ENCODE measurements around the gene ENO2.
A peak's percentile ranks its signal among the peaks of the same experiment; 100 is the strongest.
"Not testable (repeated sequence)": the region's sequence is repeated elsewhere in the genome, so short reads cannot be mapped to it uniquely, and the experiment has no call there.

ENO2 gene

GRCh38 chr12:6914246-6914946 is at the start of gene ENO2:
Gene ENO2 (plus strand): TSS chr12:6914580. CDS start chr12:6915833, 1,253 bp downstream.
- DNase-seq: peak; percentile 68

DNA sequence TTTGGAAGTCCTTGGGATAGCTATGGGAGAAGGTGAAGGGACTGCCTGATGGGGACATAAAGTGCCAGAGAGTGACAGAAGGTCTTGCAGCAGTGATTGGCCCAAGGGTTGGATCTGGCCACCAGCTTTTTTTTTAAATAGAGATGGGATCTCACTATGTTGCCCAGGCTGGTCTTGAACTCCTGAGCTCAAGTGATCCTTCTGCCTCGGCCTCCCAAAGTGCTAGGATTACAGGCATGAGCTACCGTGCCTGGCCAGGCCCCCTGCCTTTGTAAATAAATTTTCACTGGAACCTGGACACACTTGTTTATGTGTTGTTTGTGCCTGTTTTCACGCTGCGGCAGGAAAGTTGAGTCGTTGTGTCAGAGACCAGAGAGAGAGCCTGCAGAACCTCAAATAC is 49.1 kb upstream of the ENO2 start:
- not testable (repeated sequence) for DNase-seq

DNA sequence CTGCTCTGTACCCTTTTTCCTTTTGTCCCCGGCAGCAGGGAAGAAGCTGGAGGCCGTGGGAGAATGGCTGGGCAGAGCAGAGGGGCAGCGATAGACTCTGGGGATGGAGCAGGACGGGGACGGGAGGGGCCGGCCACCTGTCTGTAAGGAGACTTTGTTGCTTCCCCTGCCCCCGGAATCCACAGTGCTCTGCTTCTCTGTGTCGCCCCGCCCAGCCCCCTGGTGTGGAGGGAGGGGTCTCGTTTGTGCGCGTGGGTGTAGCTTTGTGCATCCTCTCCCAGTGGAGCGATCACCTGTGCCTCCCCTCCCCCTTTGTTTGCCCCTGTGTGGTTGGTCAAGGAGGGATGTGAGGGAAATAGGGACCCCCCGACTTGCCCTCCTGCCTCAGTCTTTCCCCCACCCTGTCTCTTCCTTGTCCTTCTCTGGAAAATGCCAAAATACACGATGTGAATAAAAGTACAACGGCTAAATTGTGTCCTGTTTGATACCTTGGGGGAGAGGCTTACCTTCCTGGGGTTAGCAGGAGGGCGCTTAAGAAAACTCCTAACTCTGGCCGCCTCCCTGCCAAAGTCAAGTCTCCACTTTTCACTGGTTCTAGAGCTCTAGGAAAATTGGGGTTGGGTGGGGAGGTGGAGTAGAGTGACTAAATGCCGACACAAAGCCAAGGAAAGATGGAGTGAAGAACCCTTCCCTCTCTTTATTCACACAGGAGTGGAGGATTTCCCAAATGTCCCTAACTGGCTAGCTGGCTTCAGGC is 48.0 kb upstream of the ENO2 start:
- DNase-seq: no peak

DNA sequence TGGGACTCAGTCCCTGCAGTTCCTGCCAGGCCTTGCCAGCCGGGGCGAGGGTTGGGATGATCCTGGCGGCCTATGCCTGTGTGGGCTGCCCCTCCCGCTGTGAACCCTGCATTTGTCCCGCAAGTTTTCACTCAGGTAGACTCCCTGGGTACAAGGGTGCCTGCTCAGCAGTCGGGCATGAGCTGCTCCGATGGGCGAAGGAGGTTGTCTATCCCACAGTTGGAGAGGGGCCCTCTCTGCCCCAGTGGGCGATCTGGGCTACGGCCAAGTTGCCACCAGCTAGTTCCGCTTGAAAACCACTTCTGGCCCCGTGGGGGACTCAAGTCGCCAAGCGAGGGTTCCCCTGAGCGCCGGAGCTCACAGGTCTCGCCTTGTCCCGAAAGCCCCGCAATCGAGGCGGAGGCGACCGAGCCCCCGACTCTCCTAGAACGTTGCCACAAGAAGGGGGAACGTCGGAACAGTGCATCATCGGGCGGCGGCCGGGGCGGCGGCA is 47.4 kb upstream of the ENO2 start:
- peak; percentile 62 for DNase-seq

- peak; percentile 74 for DNase-seq
These were observed 46.8 kb upstream of the ENO2 start, which contains the start of gene TPI1 for GRCh38 chr12:6867413-6868210. Gene TPI1 (plus strand): TSS chr12:6867531. CDS start chr12:6867567, 36 bp downstream.

GRCh38 chr12:6868211-6869048 is 46.0 kb upstream of the ENO2 start:
- no peak for DNase-seq

DNA sequence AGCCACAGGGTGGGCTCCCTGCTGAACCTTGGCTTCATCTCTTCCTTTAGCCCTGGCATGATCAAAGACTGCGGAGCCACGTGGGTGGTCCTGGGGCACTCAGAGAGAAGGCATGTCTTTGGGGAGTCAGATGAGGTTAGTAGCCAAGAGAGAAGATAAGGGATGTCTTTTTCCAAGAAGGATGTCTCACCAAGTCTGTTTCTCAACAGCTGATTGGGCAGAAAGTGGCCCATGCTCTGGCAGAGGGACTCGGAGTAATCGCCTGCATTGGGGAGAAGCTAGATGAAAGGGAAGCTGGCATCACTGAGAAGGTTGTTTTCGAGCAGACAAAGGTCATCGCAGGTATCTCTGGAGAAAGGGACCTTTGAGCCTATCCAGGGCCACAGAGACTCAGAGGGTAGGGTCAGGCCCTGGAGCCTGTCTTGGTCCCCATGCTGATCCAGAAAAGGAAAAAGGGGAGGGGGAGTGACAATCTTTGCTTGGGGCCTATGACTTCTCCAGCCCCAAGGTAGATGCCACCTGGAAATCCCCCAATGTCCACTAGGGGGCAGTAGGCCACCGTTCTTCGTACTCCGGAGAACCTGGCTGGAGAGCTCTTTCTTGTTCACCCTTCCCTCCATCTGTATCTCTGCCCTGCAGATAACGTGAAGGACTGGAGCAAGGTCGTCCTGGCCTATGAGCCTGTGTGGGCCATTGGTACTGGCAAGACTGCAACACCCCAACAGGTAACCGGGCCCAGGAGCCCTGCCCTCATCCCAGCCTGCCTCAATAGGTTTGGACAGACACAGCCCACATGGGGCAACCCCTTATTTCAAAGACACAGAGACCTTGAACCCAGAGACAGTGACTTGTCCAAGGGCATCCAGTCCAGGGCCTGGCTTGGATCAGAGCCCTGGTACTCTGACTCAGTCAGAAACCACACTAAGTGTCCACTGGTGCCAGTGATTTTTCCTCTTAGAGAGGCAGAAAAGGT is 45.0 kb upstream of the ENO2 start:
- DNase-seq: peak; percentile 83

DNA sequence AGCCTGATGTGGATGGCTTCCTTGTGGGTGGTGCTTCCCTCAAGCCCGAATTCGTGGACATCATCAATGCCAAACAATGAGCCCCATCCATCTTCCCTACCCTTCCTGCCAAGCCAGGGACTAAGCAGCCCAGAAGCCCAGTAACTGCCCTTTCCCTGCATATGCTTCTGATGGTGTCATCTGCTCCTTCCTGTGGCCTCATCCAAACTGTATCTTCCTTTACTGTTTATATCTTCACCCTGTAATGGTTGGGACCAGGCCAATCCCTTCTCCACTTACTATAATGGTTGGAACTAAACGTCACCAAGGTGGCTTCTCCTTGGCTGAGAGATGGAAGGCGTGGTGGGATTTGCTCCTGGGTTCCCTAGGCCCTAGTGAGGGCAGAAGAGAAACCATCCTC is 44.1 kb upstream of the ENO2 start:
- not testable (repeated sequence) for DNase-seq

DNA sequence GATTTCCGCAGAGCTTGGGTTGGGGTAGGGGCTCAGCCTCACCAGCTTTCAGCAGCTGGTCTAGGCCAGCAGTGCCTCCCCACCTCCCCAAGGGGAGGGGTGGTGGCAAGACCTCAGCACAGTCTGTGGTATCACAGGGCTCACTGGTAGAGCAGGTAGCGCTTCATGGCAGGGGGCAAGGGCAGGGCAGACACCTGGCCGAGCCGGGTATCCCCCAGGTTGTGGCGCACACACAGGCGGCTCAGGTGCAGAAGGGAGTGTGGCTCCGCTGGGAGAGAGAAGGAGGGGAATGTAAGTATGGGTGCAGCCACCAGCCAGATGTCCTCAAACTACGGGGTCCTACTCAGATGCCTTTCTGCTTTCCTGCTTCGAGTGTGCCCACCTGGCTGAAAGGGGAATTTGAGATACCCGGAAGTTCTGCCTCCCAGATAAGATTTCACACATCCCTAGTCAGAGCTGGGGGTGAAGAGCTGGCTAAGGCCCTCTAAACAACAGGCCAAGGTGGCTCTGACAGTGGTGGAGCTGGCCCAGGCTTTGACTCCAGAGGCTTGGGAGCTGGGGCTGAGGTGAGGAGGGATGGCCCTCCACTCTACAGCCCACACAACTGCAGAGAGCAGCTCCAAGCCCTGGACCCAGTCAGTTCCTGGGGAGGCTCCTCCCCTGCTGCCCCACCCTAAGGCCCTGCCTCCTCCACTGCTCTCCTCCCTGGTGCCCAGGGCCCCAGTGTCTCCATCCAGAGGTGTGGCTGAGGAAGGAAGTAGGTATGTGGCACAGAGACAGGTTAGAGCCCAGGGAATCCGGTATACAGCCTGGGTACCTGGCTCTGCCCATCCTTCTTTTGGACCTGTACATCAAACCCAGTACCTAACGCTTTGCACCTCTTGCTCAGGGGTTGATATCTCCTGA is 43.1 kb upstream of the ENO2 start:
- DNase-seq: no peak

- DNase-seq: peak; percentile 46
These were observed 42.0 kb upstream of the ENO2 start for GRCh38 chr12:6872073-6873048.

- peak; percentile 94 for DNase-seq
These were observed 41.0 kb upstream of the ENO2 start, which contains the start of gene SPSB2 for GRCh38 chr12:6873094-6874014. Gene SPSB2 (minus strand): TSS chr12:6873303. CDS start chr12:6872901, 402 bp downstream.

DNA sequence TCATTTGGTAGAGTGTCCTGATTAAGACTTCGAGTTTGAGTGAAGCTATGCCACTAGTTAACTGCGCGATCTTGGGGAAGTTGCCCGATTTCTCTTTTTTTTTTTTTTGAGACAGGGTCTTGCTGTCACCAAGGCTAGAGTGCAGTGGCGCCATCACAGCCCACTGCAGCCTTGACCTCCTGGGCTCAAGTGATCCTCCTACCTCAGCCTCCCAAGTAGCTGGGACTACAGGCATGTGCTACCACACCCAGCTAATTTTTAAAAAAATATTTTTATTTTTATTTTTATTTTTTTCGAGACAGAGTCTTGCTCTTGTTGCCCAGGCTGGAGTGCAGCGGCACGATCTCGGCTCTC is 40.4 kb upstream of the ENO2 start:
- DNase-seq: not testable (repeated sequence)

GRCh38 chr12:6879824-6880223 is 34.6 kb upstream of the ENO2 start:
- DNase-seq: not testable (repeated sequence)

- DNase-seq: no peak
These were observed 31.1 kb upstream of the ENO2 start for GRCh38 chr12:6883252-6883651.

GRCh38 chr12:6883683-6884082 is 30.7 kb upstream of the ENO2 start:
- DNase-seq: no peak

GRCh38 chr12:6884539-6884938 is 29.8 kb upstream of the ENO2 start:
- no peak for DNase-seq

DNA sequence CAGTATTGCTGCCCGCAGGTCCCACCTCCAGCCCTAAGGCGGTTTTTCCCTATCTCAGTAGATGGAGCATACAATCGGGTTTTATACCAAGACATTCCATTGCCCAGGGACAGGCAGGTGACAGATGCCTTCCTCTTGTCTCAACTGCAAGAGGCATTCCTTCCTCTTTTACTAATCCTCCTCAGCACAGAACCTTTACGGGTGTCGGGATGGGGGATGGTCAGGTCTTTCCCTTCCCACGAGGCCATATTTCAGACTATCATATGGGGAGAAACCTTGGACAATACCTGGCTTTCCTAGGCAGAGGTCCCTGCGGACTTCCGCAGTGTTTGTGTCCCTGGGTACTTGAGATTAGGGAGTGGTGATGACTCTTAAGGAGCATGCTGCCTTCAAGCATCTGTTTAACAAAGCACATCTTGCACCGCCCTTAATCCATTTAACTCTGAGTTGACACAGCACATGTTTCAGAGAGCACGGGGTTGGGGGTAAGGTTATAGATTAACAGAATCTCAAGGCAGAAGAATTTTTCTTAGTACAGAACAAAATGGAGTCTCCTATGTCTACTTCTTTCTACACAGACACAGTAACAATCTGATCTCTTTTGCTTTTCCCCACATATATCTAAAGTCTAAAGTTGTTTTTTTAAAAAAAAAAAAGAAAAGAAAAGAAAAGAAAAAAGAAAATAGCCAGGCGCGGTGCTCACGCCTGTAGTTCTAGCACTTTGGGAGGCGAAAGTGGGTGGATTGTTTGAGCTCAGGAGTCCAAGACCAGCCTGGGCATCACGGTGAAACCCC is 28.0 kb upstream of the ENO2 start:
- not testable (repeated sequence) for DNase-seq

Measured in DMS79 treated with DMSO at 0.1 percent for 48 hours (cell line).